ENCODE data around the gene SLC5A1.
"Not testable (repeated sequence)": the region's sequence is repeated elsewhere in the genome, so short reads cannot be mapped to it uniquely, and the experiment has no call there.

SLC5A1 gene

DNA sequence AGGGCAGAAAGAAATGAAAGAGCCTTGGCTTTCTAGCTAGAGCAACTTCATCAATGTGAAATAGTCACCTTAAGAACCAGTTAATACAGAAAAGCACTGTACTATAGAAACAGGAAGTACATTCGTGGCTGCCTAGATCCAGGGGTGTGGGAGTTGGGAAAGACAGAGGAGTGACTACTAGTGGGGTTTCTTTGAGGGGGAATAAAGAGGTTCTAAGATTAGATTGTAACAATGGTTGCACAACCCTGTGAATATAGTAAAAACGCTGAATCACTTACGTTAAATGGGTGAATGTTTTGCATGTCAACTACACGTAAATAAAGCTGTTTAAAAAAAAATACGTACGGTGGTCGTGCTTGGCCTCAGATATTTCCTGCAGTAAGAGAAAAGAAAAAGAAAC is 107.6 kb downstream of the SLC5A1 start:
- not testable (repeated sequence) for DNase-seq

DNA sequence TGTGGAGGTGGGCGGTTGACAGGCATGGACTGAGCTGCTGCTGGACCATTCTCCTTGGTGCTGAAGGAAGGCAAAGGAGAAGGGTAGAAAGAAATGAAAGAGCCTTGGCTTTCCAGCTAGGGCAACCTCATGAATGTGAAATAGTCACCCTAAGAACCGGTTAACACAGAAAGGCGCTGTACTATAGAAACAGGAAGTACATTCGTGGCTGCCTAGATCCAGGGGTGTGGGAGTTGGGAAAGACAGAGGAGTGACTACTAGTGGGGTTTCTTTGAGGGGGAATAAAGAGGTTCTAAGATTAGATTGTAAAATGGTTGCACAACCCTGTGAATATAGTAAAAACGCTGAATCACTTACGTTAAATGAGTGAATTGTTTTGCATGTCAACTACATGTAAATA is 108.6 kb downstream of the SLC5A1 start:
- DNase-seq = not testable (repeated sequence)

DNA sequence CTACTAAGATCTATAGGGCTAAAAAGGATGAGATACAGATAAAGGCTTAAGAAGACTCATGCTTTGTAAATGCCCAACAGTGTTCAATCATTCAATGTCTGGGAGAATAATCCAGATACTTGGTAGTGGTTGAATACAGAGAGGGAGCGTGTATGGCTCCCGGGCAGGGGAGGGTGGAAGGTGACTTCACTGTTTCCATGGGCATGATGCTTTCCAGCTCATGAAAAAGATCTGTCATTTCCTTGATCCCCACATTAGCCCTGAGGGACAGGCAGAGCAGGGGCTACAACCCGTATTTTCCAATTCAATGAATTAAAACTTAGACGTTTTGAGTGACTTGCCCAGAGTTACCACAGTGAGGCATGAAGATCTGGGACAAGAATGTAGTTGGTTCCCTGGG is 111.7 kb downstream of the SLC5A1 start:
- DNase-seq = not testable (repeated sequence)

DNA sequence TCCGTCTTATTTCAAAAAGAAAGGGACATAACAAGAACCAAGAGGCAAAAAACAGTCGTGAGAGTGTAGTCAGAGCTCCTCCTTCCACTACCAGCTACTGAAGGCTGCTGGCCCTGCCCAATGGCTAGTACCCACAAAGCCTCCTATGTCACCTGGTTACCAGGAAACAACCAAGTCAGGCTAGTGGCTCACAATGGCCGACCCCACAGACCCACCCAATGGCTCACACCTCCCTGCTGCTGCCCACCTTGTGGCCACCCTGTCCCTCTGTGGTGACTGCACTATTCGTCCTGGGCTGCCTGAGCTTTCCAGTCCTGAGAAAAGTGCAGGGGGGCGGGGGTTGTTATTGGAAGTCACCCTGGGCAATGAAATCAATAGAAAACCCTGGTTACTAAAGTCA is 114.6 kb downstream of the SLC5A1 start:
- DNase-seq = not testable (repeated sequence)

DNA sequence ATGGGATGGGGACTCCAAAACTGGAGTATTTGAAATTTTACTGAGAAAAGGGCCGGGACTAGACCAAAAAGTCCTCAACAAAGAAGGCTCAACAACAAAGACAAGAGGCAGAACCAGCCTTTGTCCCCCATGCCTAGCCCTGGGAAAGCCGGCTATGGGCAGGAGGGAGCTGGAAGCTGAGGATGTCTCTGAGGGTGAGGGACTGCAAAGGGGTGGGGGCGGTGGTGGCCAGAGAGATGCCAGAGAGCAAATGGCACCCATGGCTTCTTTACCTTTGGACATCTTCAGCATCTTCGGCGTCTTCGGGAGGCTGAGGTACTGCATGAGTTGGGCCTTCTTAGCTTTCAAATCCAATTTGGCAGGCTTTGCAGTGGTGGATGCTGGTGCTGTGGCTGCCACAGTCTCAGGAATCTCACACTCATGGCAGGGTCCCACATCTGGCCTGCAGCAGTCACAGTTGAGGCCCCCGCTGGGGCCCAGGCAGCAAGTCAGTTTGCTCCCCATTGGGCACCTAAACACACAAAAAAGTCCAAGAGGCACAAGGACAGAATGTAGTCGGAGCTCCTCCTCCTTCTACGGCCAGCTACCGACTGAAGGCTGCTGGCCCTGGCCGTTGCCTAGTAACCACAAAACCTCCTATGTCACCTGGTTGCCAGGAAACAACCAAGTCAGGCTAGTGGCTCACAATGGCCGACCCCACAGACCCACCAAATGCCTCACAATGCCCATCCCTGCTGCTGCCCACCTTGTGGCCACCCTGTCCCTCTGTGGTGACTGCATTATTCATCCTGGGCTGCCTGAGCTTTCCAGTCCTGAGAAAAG is 115.9 kb downstream of the SLC5A1 start, which contains the start of gene C22orf42:
Gene C22orf42, minus strand, starts transcription at position 592 of the 822 bp plus-strand sequence. Its CDS starts 88 bp downstream, at position 504.
- DNase-seq = no peak

DNA sequence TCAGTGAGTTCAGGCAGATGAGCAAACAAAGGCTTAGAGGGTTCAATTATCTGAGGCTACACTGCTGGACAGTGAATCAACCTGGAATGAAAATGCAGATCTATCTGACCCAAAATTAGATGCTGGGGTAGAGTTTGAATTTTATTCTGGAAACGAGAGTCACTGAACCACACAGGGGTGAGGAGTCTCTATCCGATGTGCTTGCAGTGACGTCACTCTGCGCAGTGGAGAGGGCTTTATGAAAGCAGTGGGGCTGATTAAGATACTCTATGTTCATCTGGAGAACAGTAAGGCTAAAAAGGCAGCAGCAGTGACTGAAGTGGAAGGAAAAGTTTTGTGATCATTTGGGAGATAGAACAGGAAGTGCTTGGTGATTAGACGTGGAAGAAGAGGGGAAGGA is 117.3 kb downstream of the SLC5A1 start:
- not testable (repeated sequence) for DNase-seq

All from NCI-H774 (cell line).